ENCODE data around the gene TMEM92. TPM values are rescaled to one million over a fixed set of nuclear protein-coding genes. Genes with fewer than 3 reads are reported as not detected.

TMEM92 gene
- 8.0 and 11.0 TPM in 2 replicates for total RNA-seq

DNA sequence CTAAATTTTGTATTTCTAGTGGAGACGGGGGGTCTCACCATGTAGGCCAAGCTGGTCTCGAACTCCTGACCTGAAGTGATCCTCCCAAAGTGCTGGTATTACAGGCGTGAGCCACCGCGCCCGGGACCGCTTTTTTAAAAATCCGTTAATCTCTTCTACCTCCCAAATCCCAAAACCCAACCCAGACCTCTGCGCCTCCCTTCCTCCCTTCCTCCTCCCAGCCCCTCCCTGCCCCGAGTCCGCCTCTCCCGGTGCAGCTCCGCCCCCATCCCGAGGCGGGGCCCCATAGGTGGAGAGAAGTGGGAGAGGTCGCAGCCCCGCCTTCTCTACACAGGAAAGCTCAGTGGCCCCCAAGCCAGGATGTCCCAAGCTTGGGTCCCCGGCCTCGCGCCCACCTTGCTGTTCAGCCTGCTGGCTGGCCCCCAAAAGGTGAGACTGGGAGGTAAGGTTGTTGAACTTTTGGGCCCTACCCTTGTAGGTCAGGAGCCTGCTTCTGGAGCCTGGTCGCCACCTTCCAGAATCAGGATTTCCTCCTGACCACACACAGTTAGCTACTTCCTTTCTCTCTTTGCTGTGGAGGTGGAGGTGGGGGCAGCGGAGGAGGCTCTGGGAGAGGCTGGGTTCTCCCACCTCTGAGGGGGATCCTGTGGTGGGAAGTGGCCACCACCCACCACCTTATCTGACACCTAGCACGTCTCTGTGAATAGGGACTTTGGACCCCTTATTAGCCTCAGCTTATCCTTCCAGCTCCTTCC is at the start of gene TMEM92:
Gene TMEM92, plus strand, starts transcription at position 325 of the 755 bp plus-strand sequence. Its CDS starts 36 bp downstream, at position 361.

Other genes with a start within 250 kb of the TMEM92 start
- gene ITGA3, start 218.4 kb upstream of the TMEM92 start, total RNA-seq: 1,072 and 1,222 TPM in 2 replicates
- gene PDK2, start 179.1 kb upstream of the TMEM92 start, total RNA-seq: 14.5 and 56.4 TPM in 2 replicates
- gene SAMD14, start 144.3 kb upstream of the TMEM92 start, total RNA-seq: 5.9 and 10.9 TPM in 2 replicates
- gene PPP1R9B, start 123.8 kb upstream of the TMEM92 start, total RNA-seq: 31.3 and 32.2 TPM in 2 replicates
- not detected in 2 replicates for gene SGCA, start 108.5 kb upstream of the TMEM92 start, total RNA-seq
- 1,305 and 4,416 TPM in 2 replicates for gene COL1A1, start 72.8 kb upstream of the TMEM92 start, total RNA-seq
- gene XYLT2, start 71.7 kb downstream of the TMEM92 start, total RNA-seq: 43.3 and 54.0 TPM in 2 replicates
- gene MRPL27, start 98.7 kb downstream of the TMEM92 start, total RNA-seq: 90.3 and 118 TPM in 2 replicates
- gene EME1, start 98.8 kb downstream of the TMEM92 start, total RNA-seq: 1.4 and 8.1 TPM in 2 replicates
- 72.4 and 218 TPM in 2 replicates for gene LRRC59, start 123.1 kb downstream of the TMEM92 start, total RNA-seq
- gene ACSF2, start 151.8 kb downstream of the TMEM92 start, total RNA-seq: 8.8 and 21.2 TPM in 2 replicates
- not detected in 2 replicates for gene CHAD, start 194.4 kb downstream of the TMEM92 start, total RNA-seq
- 23.1 and 27.8 TPM in 2 replicates for gene RSAD1, start 204.4 kb downstream of the TMEM92 start, total RNA-seq
- 0.76 and 0.98 TPM in 2 replicates for gene MYCBPAP, start 234.0 kb downstream of the TMEM92 start, total RNA-seq